Measurements from ENCODE around the gene PHLDB1. TPM values are rescaled to one million over a fixed set of nuclear protein-coding genes. Genes with fewer than 3 reads are reported as not detected.

The PHLDB1 gene
- total RNA-seq, 1 experiment from 2014 or later: 37.1 TPM

- BruUV-seq (replicated peaks): no TSS peak
- DNase-seq: no peak
- Mint-ChIP-seq H3K36me3 (ENCODE audit: insufficient read depth, unreplicated experiment) (no peaks in the 10 kb centered on the region), H3K9me3 (ENCODE audit: low read depth, unreplicated experiment) (no peaks in the 10 kb centered on the region), H3K4me3 (ENCODE audit: low read depth, unreplicated experiment) (no peak overlapping the region), H3K4me1 (ENCODE audit: low read depth, unreplicated experiment) (no peaks in the 10 kb centered on the region), H3K27ac (ENCODE audit: unreplicated experiment) (no peak overlapping the region), H3K27me3 (ENCODE audit: unreplicated experiment) (no peaks in the 10 kb centered on the region)
- intact Hi-C loops (cut with micrococcal nuclease; ENCODE audit: unreplicated experiment): no loop called here
- CTCF ChIA-PET: no interaction called here
- TF ChIP-seq CTCF (IDR thresholded peaks at IDR 0.05; ENCODE audit: unreplicated experiment): no peak
These were observed 89.9 kb downstream of the PHLDB1 start for GRCh38 chr11:118697346-118697745.

- intact Hi-C loops (cut with micrococcal nuclease; ENCODE audit: unreplicated experiment): no loop called here
- CTCF ChIA-PET: interaction anchor here (0.7 to 0.9 kb wide), 2 partner anchors 10 to 60 kb away, joined by 4 to 5 read pairs; no protein-coding TSS in a partner anchor
These were observed 92.2 kb downstream of the PHLDB1 start for GRCh38 chr11:118699506-118700220.

GRCh38 chr11:118703563-118704106 lies 96.2 kb downstream of the PHLDB1 start:
- Mint-ChIP-seq H3K4me3 (ENCODE audit: low read depth, unreplicated experiment) (no peak overlapping the region), H3K27ac (ENCODE audit: unreplicated experiment) (no peak overlapping the region), H3K9me3 (ENCODE audit: low read depth, unreplicated experiment) (no peaks in the 10 kb centered on the region), H3K36me3 (ENCODE audit: insufficient read depth, unreplicated experiment) (no peaks in the 10 kb centered on the region), H3K27me3 (ENCODE audit: unreplicated experiment) (peaks cover 25% of the 10 kb centered on the region), H3K4me1 (ENCODE audit: low read depth, unreplicated experiment) (no peaks in the 10 kb centered on the region)
- intact Hi-C loops (cut with micrococcal nuclease; ENCODE audit: unreplicated experiment): no loop called here
- no TSS peak for BruUV-seq (replicated peaks)
- DNase-seq: no peak
- CTCF ChIA-PET: no interaction called here
- TF ChIP-seq CTCF (IDR thresholded peaks at IDR 0.05; ENCODE audit: unreplicated experiment): no peak

More at GRCh38 chr11:118699506-118700220, 92.2 kb downstream of the PHLDB1 start:
- Mint-ChIP-seq H3K27ac (ENCODE audit: unreplicated experiment) (no peak overlapping the region), H3K27me3 (ENCODE audit: unreplicated experiment) (no peaks in the 10 kb centered on the region), H3K4me1 (ENCODE audit: low read depth, unreplicated experiment) (no peaks in the 10 kb centered on the region), H3K4me3 (ENCODE audit: low read depth, unreplicated experiment) (no peak overlapping the region), H3K36me3 (ENCODE audit: insufficient read depth, unreplicated experiment) (no peaks in the 10 kb centered on the region), H3K9me3 (ENCODE audit: low read depth, unreplicated experiment) (no peaks in the 10 kb centered on the region)
- BruUV-seq (replicated peaks): no TSS peak
- no peak for DNase-seq
- TF ChIP-seq CTCF (IDR thresholded peaks at IDR 0.05; ENCODE audit: unreplicated experiment): no peak

GRCh38 chr11:118705111-118705741 lies 97.8 kb downstream of the PHLDB1 start:
- no peaks in the 10 kb centered on the region for H3K9me3 Mint-ChIP-seq (ENCODE audit: low read depth, unreplicated experiment)
- CTCF ChIA-PET: no interaction called here
- H3K27ac Mint-ChIP-seq (ENCODE audit: unreplicated experiment): no peak overlapping the region

More at GRCh38 chr11:118705111-118705741, 97.8 kb downstream of the PHLDB1 start:
- no peak for TF ChIP-seq CTCF (IDR thresholded peaks at IDR 0.05; ENCODE audit: unreplicated experiment)
- Mint-ChIP-seq H3K27me3 (ENCODE audit: unreplicated experiment) (peaks cover 25% of the 10 kb centered on the region), H3K4me1 (ENCODE audit: low read depth, unreplicated experiment) (no peaks in the 10 kb centered on the region), H3K4me3 (ENCODE audit: low read depth, unreplicated experiment) (no peak overlapping the region), H3K36me3 (ENCODE audit: insufficient read depth, unreplicated experiment) (no peaks in the 10 kb centered on the region)
- DNase-seq: no peak
- BruUV-seq (replicated peaks): no TSS peak
- intact Hi-C loops (cut with micrococcal nuclease; ENCODE audit: unreplicated experiment): no loop called here
